ENCODE results near the gene EEF1G.

EEF1G gene

DNA sequence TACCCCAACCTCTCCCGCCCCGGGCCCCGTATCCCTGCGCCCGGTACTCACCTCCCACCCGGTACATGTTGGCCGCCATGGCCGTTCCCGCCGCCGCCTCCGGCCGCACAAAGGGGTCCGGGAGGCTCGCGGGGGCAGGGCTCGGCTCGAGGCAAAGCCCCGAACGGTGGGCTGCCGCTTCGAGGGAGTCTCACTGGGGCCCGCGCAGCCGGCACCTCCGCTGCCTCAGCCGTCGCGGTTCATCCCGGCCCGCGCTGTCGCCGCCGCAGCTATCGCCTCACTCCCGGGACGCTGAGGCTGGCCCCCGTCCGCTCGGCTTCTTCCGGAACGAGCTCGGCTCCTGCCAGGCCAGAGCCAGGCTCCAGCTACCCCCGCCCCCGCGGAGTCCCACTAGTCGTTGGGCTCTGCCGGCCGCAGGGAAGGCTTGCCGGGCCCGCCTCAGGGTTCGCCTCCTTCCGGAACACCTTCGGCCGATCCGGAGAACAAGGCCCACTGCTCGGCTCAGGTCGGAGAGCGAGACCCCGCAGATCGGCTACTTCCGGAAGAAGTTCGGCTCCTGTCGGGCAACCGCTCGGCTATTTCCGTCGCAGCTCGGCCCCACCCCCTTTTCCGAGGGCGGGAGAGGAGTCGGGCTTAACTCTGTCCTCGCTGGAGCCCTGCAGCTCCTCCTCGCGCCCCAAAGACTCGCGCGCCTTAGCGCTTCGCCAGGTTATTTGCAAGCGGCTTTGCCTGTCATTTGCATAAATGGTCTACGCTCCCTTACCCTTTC is 27.9 kb upstream of the EEF1G start, which contains the start of gene MTA2:
TSS of gene MTA2 (minus strand) at position 494 of the 769 bp plus-strand sequence. CDS start at position 79, 415 bp downstream.
- DNase-seq (ENCODE audit: low spot score): peak; percentile 99

GRCh38 chr11:62601122-62601371 is 27.4 kb upstream of the EEF1G start:
- TF ChIP-seq, protein P1, sequence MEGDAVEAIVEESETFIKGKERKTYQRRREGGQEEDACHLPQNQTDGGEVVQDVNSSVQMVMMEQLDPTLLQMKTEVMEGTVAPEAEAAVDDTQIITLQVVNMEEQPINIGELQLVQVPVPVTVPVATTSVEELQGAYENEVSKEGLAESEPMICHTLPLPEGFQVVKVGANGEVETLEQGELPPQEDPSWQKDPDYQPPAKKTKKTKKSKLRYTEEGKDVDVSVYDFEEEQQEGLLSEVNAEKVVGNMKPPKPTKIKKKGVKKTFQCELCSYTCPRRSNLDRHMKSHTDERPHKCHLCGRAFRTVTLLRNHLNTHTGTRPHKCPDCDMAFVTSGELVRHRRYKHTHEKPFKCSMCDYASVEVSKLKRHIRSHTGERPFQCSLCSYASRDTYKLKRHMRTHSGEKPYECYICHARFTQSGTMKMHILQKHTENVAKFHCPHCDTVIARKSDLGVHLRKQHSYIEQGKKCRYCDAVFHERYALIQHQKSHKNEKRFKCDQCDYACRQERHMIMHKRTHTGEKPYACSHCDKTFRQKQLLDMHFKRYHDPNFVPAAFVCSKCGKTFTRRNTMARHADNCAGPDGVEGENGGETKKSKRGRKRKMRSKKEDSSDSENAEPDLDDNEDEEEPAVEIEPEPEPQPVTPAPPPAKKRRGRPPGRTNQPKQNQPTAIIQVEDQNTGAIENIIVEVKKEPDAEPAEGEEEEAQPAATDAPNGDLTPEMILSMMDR (IDR thresholded peaks at IDR 0.05; ENCODE audit: extremely low read depth, missing control alignments): no peak
- DNase-seq (ENCODE audit: low spot score): no peak

More for the DNA sequence above, 27.9 kb upstream of the EEF1G start, which contains the start of gene MTA2:
- TF ChIP-seq, protein P1 (IDR thresholded peaks at IDR 0.05; ENCODE audit: extremely low read depth, missing control alignments): no peak

GRCh38 chr11:62600367-62601121 is 26.9 kb upstream of the EEF1G start:
- TF ChIP-seq, protein P1 (IDR thresholded peaks at IDR 0.05; ENCODE audit: extremely low read depth, missing control alignments): no peak
- no peak for DNase-seq (ENCODE audit: low spot score)

GRCh38 chr11:62599901-62600300 is 26.2 kb upstream of the EEF1G start:
- TF ChIP-seq, protein P1 (IDR thresholded peaks at IDR 0.05; ENCODE audit: extremely low read depth, missing control alignments): no peak

DNA sequence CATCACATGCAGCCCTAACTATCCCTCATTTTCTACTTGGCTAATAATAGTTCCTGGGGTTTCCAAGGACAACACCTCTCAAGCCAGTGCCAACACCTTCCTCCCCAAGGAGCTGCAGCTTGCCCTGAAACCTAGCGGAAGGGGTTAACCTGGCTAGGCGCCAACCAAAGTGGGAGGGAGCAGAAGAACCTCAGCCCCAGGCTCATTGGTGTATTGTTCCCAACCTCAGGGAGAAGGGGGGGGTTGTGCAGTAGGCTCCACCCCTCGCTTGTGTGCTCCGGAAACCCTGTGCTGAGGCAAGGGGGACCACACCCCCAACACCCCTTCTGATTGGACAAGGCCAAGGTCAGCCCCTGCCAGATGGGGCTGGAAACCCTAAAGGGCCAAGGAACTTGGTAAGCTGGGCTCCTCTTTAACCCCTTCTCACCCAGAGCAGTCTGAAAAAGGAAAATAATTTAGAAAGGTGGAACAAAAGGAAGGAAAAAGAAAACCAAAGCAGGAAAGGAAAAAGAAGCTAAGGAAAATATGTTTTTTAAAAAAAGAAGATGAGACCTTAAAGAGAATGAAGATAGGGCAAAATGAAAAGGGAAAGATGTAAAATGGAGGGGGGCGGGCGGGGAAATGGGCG is 25.5 kb upstream of the EEF1G start:
- DNase-seq (ENCODE audit: low spot score): peak; percentile 94
- TF ChIP-seq, protein P1 (IDR thresholded peaks at IDR 0.05; ENCODE audit: extremely low read depth, missing control alignments): no peak

More at GRCh38 chr11:62599901-62600300, 26.2 kb upstream of the EEF1G start:
- DNase-seq (ENCODE audit: low spot score): no peak

- no peak for DNase-seq (ENCODE audit: low spot score)
- TF ChIP-seq, protein P1 (IDR thresholded peaks at IDR 0.05; ENCODE audit: extremely low read depth, missing control alignments): no peak
Measured at GRCh38 chr11:62595124-62595523, 21.4 kb upstream of the EEF1G start.

Measured in GM20000 (cell line).